ENCODE results near the gene LIMS2.

LIMS2 gene

GRCh38 chr2:127646487-127647241, 28.7 kb downstream of the LIMS2 start:
- DNase-seq (ENCODE audit: low spot score): no peak

- DNase-seq (ENCODE audit: low spot score): peak; percentile 59
Observed at GRCh38 chr2:127645395-127646291, 29.7 kb downstream of the LIMS2 start, which contains the start of gene GPR17. Gene GPR17, plus strand, starts transcription at chr2:127646153. Its CDS starts 4,583 bp downstream, at chr2:127650736.

DNA sequence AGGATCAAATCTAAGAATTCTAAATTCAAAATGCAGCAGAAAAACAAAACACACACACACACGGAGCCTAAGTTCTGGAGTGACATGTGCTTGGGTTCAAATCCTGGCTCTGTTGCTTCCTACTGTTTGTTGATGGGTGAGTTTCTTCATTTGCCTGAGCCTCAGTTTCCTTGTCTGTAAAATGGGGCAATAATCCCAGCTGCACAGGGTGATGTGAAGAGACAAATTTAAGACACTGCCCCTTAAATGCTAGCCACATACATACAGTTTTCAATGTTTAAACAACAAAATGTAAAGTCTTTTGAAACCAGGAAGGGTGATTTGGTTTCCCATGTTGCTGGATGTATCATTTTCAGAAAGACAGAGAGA, 30.3 kb downstream of the LIMS2 start:
- DNase-seq (ENCODE audit: low spot score): no peak

- DNase-seq (ENCODE audit: low spot score): no peak
Observed at GRCh38 chr2:127644066-127645025, 31.0 kb downstream of the LIMS2 start.

- no peak for DNase-seq (ENCODE audit: low spot score)
Observed at GRCh38 chr2:127643439-127644065, 31.8 kb downstream of the LIMS2 start.

DNA sequence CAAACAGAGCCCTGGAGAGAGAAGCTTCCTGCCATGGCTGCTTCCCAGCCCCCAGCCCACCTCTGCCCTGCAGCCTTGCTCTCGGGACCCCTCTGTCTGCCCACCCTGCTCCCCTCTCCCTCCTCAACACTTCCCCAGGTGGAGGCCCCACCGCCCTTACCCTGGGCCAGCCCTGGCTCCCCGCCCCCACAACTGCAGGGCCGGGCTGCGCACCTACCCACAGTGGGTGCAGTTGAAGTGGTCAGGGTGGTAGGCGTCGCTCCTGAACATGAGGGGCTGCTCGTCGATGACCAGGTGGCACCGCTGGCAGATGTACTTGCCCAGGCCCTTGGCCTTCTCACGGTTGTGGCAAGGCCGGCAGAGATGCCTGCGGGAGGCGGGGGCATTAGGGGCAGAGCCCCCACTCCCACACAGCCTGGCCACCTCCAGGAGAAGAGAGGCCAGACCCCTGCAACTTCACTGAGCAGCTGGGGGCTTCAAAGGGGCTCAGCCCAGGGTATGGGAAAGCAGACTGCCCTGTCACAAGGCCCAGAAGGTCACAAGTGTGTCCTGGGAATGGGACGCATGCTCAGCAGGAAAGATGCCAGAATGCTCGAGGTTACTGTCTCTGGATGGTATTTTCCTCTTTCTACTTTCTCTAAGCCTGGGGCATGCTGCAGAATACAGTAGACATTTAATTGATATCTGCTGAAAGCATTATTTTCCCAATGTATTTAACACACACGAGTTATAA, 32.5 kb downstream of the LIMS2 start:
- DNase-seq (ENCODE audit: low spot score): no peak

GRCh38 chr2:127641846-127642507, 33.4 kb downstream of the LIMS2 start:
- DNase-seq (ENCODE audit: low spot score): no peak

- no peak for DNase-seq (ENCODE audit: low spot score)
Observed at GRCh38 chr2:127641133-127641532, 34.2 kb downstream of the LIMS2 start.

DNA sequence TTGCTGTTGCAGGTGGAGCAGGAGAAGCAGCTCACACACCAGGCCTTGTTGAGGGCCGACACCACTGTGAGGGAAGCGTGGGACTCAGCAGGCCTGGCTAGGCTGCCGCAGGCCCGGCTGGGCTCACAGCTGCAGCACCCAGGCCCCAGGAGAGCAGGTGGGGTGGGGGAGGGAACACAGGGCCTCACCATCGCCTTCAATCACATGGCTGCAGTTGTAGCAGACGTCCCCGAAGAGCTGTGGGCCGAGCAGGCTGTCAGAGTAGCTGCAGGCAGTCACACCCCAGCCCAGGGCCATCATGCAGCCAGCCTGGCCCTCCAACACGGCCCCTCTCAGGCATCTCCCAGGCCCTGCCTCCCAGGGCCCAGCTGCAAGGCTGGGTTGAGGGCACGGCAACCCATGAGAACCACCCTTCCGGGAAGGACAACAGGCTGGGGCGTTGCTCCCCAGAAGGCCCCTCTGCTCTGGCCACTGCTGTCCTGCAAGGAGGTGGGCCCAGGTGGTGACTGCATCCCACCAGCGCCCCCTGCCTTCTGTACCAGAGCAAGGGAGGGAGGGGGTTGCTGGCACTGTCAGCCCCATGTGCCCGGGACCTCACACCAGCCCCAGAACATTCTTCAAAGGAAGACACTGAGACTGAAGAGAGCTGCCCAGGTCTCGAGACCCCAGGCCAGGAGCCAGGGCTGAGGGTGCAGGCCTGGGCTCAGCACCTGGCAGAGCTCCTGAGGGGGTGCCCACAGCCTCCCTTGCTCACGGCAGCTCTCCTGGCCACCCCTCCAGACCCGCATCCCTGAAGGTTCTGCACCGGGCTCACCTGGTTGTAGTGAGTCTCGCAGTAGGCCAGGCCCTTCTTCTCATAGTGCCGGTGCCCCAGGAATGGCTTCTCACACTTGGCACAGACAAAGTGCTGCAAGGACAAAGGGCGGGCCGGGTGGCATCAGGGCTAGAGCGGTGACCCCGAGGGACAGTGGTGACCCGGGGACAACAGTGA, 35.0 kb downstream of the LIMS2 start:
- peak; percentile 39 for DNase-seq (ENCODE audit: low spot score)

- no peak for DNase-seq (ENCODE audit: low spot score)
Observed at GRCh38 chr2:127639111-127639474, 36.2 kb downstream of the LIMS2 start.

- DNase-seq (ENCODE audit: low spot score): no peak
Observed at GRCh38 chr2:127638361-127639110, 36.8 kb downstream of the LIMS2 start.

DNA sequence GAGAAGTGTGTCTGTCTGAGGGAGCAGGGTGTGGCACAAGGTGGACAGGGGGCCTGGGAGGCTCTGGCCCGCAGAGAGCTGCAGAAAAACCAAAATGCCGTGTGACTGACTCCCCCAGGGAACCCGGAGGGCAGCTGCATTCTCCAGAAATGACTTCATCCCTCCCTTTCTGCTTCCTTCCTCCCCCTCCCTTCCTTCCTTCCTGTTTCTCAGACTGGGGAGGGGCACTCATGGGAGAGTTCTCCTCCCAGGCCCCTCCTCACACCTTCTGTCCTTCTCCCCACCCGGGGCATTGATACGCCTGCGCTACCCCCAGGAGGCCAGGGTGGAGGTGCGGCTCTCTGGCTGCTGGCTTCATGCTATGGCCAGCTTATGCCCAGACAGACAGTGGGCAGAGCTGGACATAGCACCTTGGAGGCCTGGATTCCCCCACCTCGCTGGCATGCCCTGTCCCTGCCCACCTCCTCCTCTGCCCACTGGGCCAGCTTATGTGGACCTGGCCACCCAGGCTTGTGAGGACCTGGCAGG, 37.5 kb downstream of the LIMS2 start:
- DNase-seq (ENCODE audit: low spot score): no peak

GRCh38 chr2:127637236-127637630, 38.1 kb downstream of the LIMS2 start:
- no peak for DNase-seq (ENCODE audit: low spot score)

- no peak for DNase-seq (ENCODE audit: low spot score)
Observed at GRCh38 chr2:127636248-127637235, 38.8 kb downstream of the LIMS2 start.

DNA sequence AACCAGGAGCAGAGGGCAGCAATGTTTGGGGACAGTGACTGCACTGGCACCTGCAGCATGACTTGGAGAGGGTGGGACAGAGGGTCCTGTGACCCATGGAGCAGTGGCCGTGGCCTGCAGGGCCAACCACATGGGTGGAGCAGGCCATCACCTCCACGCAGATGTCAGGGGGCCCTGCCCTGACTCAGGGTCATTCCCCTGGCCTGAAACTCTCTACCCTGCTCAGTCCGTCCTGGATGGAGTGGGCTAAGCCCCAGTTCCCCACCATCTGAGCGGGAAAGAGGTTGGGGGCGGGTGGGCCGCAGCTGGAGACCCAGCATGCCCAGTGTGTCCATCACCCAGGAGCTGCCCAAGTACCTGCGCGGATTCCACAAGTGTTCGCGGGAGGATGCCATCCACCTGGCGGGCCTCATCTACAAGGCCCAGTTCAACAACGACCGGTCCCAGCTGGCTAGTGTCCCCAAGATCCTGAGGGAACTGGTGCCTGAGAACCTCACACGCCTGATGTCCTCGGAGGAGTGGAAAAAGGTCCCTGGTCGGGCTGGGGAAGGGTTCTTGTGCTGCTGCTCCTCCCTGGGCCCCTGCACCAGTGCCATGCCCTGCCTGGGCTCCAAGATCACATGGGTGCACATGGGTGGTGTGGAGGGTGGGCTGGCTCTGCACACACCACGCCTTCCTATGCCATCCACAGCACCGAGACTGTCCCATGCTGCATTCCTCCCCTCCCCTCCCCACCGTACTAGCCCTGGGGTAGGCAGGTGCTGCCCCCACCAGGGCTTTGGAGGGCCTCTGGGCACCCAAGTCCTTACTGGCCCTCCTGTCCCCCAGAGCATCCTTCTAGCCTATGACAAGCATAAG, 39.7 kb downstream of the LIMS2 start:
- no peak for DNase-seq (ENCODE audit: low spot score)

Data from Ammon's horn (tissue), 1 donor.